Mucosa of descending colon (tissue), 3 donors: ENCODE results near the gene ADCY10. TPM values are rescaled to one million over a fixed set of nuclear protein-coding genes. Genes with fewer than 3 reads are reported as not detected.

Source experiments
- ATAC-seq: fragments of 200-7000 bp; cut with Tn5 transposase; one replicate; pipeline ENCODE4 v1.9.1; 2020; ENCODE audit warnings: mild to moderate bottlenecking, moderate library complexity
- DNase-seq, 3 donors: peaks; one replicate each; pipeline ENCODE4 v3.0.0-alpha.2; 2020
- H3K36me3 ChIP-seq: fragments of 200-600 bp; one replicate; pipeline ENCODE4 v1.8.0; 2021; ENCODE audit warnings: low read depth, mild to moderate bottlenecking
- H3K4me1 ChIP-seq: fragments of 200-600 bp; one replicate; pipeline ENCODE4 v1.8.0; 2021; ENCODE audit warnings: low read depth, mild to moderate bottlenecking
- H3K4me3 ChIP-seq: fragments of 200-600 bp; one replicate; pipeline ENCODE4 v1.8.0; 2021; ENCODE audit warnings: mild to moderate bottlenecking
- H3K9me3 ChIP-seq: fragments of 200-600 bp; one replicate; pipeline ENCODE4 v1.8.0; 2021; ENCODE audit warnings: mild to moderate bottlenecking
- intact Hi-C, 2 donors: fragments of 100-400 bp; cut with DNase I in 1 of 2; cut with micrococcal nuclease in 1 of 2; formaldehyde crosslinking; loops; one replicate each; pipeline versions ENCODE4 v1.11.0 to v1.11.1; 2022; cut with DNase I, micrococcal nuclease
- total RNA-seq, 3 donors: library from RNA; stranded (reverse); fragmentation: NEBNext Ultra II Directional in 2 of 3; extraction: Animal tissue kit (Norgen Biotek cat#: 25700) in 2 of 3; gene quantifications; one replicate each; pipeline versions ENCODE4 v1.2.1 to v1.2.4, GENCODE V29; 2021 to 2023
- TF ChIP-seq, protein P1 (sequence below): fragments of 200-600 bp; IDR thresholded peaks from one replicate; pipeline ENCODE4 v1.8.0; 2022; ENCODE audit warnings: antibody characterized with exemption, mild to moderate bottlenecking
- donor health status: DM: no; HTN: no; CAD: no; lungs with moderate emphysema.
- donor health status: DM: no; HTN: no; CAD: no.
- donor health status: DM: no; HTN: yes; CAD: no.

ADCY10 gene
- total RNA-seq, 3 donors from 2014 or later = 0.07 to 0.49 (median 0.28) TPM

- TF ChIP-seq, protein P1, sequence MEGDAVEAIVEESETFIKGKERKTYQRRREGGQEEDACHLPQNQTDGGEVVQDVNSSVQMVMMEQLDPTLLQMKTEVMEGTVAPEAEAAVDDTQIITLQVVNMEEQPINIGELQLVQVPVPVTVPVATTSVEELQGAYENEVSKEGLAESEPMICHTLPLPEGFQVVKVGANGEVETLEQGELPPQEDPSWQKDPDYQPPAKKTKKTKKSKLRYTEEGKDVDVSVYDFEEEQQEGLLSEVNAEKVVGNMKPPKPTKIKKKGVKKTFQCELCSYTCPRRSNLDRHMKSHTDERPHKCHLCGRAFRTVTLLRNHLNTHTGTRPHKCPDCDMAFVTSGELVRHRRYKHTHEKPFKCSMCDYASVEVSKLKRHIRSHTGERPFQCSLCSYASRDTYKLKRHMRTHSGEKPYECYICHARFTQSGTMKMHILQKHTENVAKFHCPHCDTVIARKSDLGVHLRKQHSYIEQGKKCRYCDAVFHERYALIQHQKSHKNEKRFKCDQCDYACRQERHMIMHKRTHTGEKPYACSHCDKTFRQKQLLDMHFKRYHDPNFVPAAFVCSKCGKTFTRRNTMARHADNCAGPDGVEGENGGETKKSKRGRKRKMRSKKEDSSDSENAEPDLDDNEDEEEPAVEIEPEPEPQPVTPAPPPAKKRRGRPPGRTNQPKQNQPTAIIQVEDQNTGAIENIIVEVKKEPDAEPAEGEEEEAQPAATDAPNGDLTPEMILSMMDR = no peak
- Histone ChIP-seq H3K4me3 (no peak overlapping the region), H3K4me1 (peaks cover 25% of the 10 kb centered on the region), H3K9me3 (no peaks in the 10 kb centered on the region), H3K36me3 (no peaks in the 10 kb centered on the region)
- DNase-seq (no peak), ATAC-seq (no peak)
- intact Hi-C loops = no loop called here
Observed at GRCh38 chr1:167928457-167928852, 14.5 kb upstream of the ADCY10 start.

- no peak for DNase-seq
- intact Hi-C loops = no loop called here
- Histone ChIP-seq H3K36me3 (no peaks in the 10 kb centered on the region), H3K4me1 (peaks cover 24% of the 10 kb centered on the region), H3K4me3 (no peak overlapping the region), H3K9me3 (no peaks in the 10 kb centered on the region)
- TF ChIP-seq, protein P1 = no peak
- peak; percentile 44 for ATAC-seq
Observed at GRCh38 chr1:167927046-167927754, 13.3 kb upstream of the ADCY10 start.

DNA sequence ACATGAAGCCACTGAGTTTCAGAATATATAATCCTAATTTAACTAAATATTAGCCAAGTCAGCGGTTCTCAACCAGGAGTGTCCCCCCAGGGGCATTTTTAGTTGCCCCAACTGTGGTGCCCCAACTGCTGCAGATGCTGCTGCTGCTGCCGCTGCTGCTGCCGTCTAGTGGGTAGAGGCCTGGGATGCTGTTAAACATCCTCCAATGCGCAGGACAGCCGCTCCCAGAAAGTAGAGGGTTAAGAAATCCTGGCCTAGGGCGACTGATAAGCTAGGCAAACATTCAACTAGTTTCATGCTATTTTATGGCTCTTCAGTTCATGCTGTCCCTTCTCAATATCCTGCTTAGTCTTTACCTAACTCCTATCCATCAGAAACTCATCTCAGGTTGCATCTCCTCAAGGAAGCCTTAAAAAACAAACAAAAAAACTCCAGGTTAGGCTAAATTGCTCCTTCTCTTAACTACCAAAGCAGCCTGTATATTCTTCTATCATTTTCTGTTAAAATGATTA is 12.6 kb upstream of the ADCY10 start:
- Histone ChIP-seq H3K4me3 (no peak overlapping the region), H3K9me3 (no peaks in the 10 kb centered on the region), H3K4me1 (peaks cover 23% of the 10 kb centered on the region), H3K36me3 (no peaks in the 10 kb centered on the region)
- ATAC-seq (peak; percentile 94), DNase-seq (peak; percentile 63 to 74 (median 68))
- TF ChIP-seq, protein P1 = no peak
- intact Hi-C loops = no loop called here

DNA sequence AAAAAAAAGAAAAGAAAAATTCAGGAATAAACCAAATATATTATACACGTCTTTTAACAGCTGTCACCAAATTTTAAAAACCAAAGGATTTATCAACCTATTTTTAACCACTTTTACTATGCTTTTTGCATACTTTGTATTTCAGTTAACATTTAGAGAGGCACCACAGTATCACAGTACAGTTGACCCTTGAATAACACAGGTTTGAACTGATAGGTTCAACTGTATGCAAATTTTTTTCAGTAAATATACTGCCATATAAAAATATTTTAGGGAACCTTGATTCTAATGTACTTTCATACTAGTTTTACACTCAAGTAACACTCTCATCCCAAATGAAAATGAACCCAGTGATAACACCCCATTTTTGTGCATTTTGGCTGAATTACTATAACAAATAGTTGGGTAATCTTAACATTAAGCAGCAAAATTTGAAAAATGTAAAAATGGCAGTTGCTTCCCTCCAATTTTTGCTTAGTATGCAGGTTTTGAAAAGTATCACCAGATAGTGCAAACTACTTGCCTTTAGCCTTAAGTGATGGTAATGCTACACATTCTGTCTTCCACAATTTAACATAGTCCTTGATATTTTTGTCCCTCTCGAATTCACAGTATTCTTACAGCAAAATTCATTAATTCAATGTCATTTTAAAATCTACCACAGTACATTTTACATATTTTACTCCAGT is 10.8 kb upstream of the ADCY10 start:
- no peak overlapping the region for H3K4me3 ChIP-seq
- no peaks in the 10 kb centered on the region for H3K9me3 ChIP-seq
- intact Hi-C loops = no loop called here
- H3K36me3 ChIP-seq = no peaks in the 10 kb centered on the region
- TF ChIP-seq, protein P1 = no peak
- ATAC-seq = no peak
- H3K4me1 ChIP-seq = peaks cover 20% of the 10 kb centered on the region
- DNase-seq = no peak

DNA sequence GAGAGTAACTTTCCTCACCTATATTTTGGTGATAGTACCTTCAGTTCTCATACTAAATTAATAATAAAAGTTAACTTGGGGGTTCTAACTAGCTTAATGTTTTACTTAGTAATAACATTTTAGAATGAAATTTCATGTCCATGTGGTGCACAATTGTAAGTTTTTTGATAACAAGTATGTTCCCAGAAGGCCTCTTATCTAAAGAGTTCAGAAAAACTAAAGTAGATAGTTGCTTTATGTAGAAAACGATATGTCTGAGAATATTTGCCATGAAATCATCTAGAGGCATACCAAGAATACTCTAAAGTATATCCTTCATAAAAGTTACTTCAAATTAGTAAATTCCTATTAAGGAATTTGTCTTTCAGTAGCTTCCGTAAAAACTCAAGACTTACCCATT is 10.2 kb upstream of the ADCY10 start:
- no peaks in the 10 kb centered on the region for H3K9me3 ChIP-seq
- DNase-seq (no peak), ATAC-seq (no peak)
- intact Hi-C loops = no loop called here
- peaks cover 20% of the 10 kb centered on the region for H3K4me1 ChIP-seq
- H3K36me3 ChIP-seq = no peaks in the 10 kb centered on the region
- H3K4me3 ChIP-seq = no peak overlapping the region
- TF ChIP-seq, protein P1 = no peak
